Measurements from ENCODE around the gene PQBP1.

- no peak for TF ChIP-seq POLR2A (IDR thresholded peaks at IDR 0.05)
- no peak for TF ChIP-seq POLR2AphosphoS5 (IDR thresholded peaks at IDR 0.05)
- TF ChIP-seq EP300 (IDR thresholded peaks at IDR 0.05) = no peak
- TF ChIP-seq CTCF (IDR thresholded peaks at IDR 0.05) = no peak
These were observed 5.0 kb downstream of the PQBP1 start for GRCh38 chrX:48902776-48903175.

All from gastroesophageal sphincter (tissue), 3 donors.